SK-N-SH (cell line): ENCODE measurements around the gene CHERP. TPM values are rescaled to one million over a fixed set of nuclear protein-coding genes. Genes with fewer than 3 reads are reported as not detected.

Source experiments
- CTCF ChIA-PET: fragments of 300-600, 350-600 bp; formaldehyde crosslinking; extraction: SDS; loops from one replicate; lab custom pipeline; 2021; lab: Yijun Ruan, JAX
- POLR2A ChIA-PET: fragments of 350-600 bp; sonication (Branson Sonifier 250); formaldehyde crosslinking; extraction: SDS; loops from one replicate; lab custom pipeline; 2020; ENCODE audit warnings: antibody characterized with exemption, inconsistent platforms; lab: Yijun Ruan, JAX
- DNase-seq: peaks from one replicate; pipeline ENCODE4 v3.0.0; 2012
- H2AFZ ChIP-seq: fragments of 200-600 bp; sonication (generic); 2 replicates; pipeline ENCODE4 v1.8.1; 2016; ENCODE audit warnings: antibody characterized with exemption, mild to moderate bottlenecking, low read depth
- H3F3A ChIP-seq: fragments of 200-600 bp; sonication (generic); replicated peaks from 2 replicates; pipeline ENCODE3; 2016; ENCODE audit warnings: antibody characterized with exemption, mild to moderate bottlenecking; ENCODE audit not compliant: insufficient read depth
- H3K27ac ChIP-seq, 2 experiments: fragments of 200-500 bp in 1 of 2; fragments of 200-600 bp in 1 of 2; sonication (Bioruptor generic) in 1 of 2; sonication (generic), shearing (Covaris generic) in 1 of 2; 2 replicates each; pipeline versions ENCODE4 v1.5.1 to v1.6.1; 2014 to 2016; ENCODE audit warnings: low read depth in 2 of 2, inconsistent platforms in 1 of 2, low read length in 1 of 2, mild to moderate bottlenecking in 1 of 2, mixed read lengths in 1 of 2
- H3K27me3 ChIP-seq: fragments of 200-600 bp; sonication (generic), shearing (Covaris generic); 2 replicates; pipeline ENCODE4 v1.6.1; 2016; ENCODE audit warnings: mixed run types; ENCODE audit not compliant: insufficient read depth
- H3K36me3 ChIP-seq, 2 experiments: fragments of 200-500 bp in 1 of 2; fragments of 200-600 bp in 1 of 2; sonication (Bioruptor generic) in 1 of 2; sonication (generic) in 1 of 2; replicated peaks in 1 of 2; 2 replicates each; pipeline versions ENCODE3 to v1.5.1; 2014 to 2016; ENCODE audit warnings: low read length in 1 of 2, mild to moderate bottlenecking in 1 of 2; ENCODE audit not compliant: insufficient read depth in 2 of 2, control insufficient read depth in 1 of 2
- H3K4me1 ChIP-seq, 2 experiments: fragments of 200-500 bp in 1 of 2; fragments of 200-600 bp in 1 of 2; sonication (Bioruptor generic) in 1 of 2; sonication (generic), shearing (Covaris generic) in 1 of 2; 2 replicates each; pipeline versions ENCODE4 v1.5.1 to v1.6.1; 2014 to 2016; ENCODE audit warnings: low read depth in 1 of 2, low read length in 1 of 2, mixed run types in 1 of 2; ENCODE audit not compliant: insufficient read depth in 2 of 2, control insufficient read depth in 1 of 2
- H3K4me2 ChIP-seq: fragments of 200-600 bp; sonication (generic), shearing (Covaris generic); 2 replicates; pipeline ENCODE4 v1.6.1; 2017; ENCODE audit warnings: mixed run types
- H3K4me3 ChIP-seq, 2 experiments: fragments of 200-500 bp in 1 of 2; fragments of 200-600 bp in 1 of 2; sonication (Bioruptor generic) in 1 of 2; sonication (generic), shearing (Covaris generic) in 1 of 2; 2 replicates each; pipeline versions ENCODE4 v1.5.1 to v1.8.1; 2014 to 2016; ENCODE audit warnings: low read depth in 2 of 2, inconsistent platforms in 1 of 2, low read length in 1 of 2, mild to moderate bottlenecking in 1 of 2, mixed read lengths in 1 of 2, moderate library complexity in 1 of 2
- H3K79me2 ChIP-seq: fragments of 200-600 bp; sonication (generic); 2 replicates; pipeline ENCODE4 v1.8.1; 2017; ENCODE audit warnings: mild to moderate bottlenecking; ENCODE audit not compliant: insufficient read depth
- H3K9ac ChIP-seq: fragments of 200-600 bp; sonication (generic); 2 replicates; pipeline ENCODE4 v1.6.1; 2017; ENCODE audit warnings: mixed run types
- H3K9me2 ChIP-seq: fragments of 200-600 bp; sonication (generic); 2 replicates; pipeline ENCODE4 v1.6.1; 2017; ENCODE audit warnings: mixed run types
- H3K9me3 ChIP-seq: fragments of 200-600 bp; sonication (generic); 2 replicates; pipeline ENCODE4 v1.6.1; 2017; ENCODE audit warnings: mixed run types, mild to moderate bottlenecking, moderate library complexity
- H4K20me1 ChIP-seq: fragments of 200-600 bp; sonication (generic); 2 replicates; pipeline ENCODE4 v1.6.1; 2017; ENCODE audit warnings: mild to moderate bottlenecking, mixed run types; ENCODE audit not compliant: insufficient read depth
- CTCF ChIP-seq: fragments of 200-600 bp; sonication (generic); IDR thresholded peaks from 2 replicates; pipeline ENCODE4 v1.6.1; 2017; ENCODE audit warnings: antibody characterized with exemption, mild to moderate bottlenecking, moderate library complexity
- EP300 ChIP-seq, 2 experiments: IDR thresholded peaks; 2 replicates each; pipeline versions ENCODE4 v1.4.0 to v1.6.1; 2012; ENCODE audit warnings: borderline replicate concordance in 1 of 2, low read depth in 1 of 2, low read length in 1 of 2
- FOSL2 ChIP-seq: IDR thresholded peaks from 2 replicates; pipeline ENCODE4 v1.4.0; 2012; ENCODE audit warnings: low read depth, mild to moderate bottlenecking, moderate library complexity, borderline replicate concordance
- FOXJ3 ChIP-seq: sonication (generic); formaldehyde crosslinking; IDR thresholded peaks from 2 replicates; pipeline ENCODE4 v1.5.1; 2020; ENCODE audit warnings: mild to moderate bottlenecking, missing genetic modification reagents
- GABPA ChIP-seq: IDR thresholded peaks from 2 replicates; pipeline ENCODE4 v1.4.0; 2012; ENCODE audit warnings: low read depth, mild to moderate bottlenecking
- GATA2 ChIP-seq: sonication (generic); formaldehyde crosslinking; IDR thresholded peaks from 2 replicates; pipeline ENCODE4 v1.5.0; 2020; ENCODE audit warnings: mild to moderate bottlenecking, missing genetic modification reagents
- IRF3 ChIP-seq: fragments of 150-350 bp; IDR thresholded peaks from 2 replicates; pipeline ENCODE4 v1.6.1; 2016; ENCODE audit warnings: mild to moderate bottlenecking, low read depth, low read length
- JUND ChIP-seq: IDR thresholded peaks from 2 replicates; pipeline ENCODE4 v1.4.0; 2012
- MAX ChIP-seq: IDR thresholded peaks from 2 replicates; pipeline ENCODE4 v1.4.0; 2012; ENCODE audit warnings: low read depth
- MEF2A ChIP-seq: IDR thresholded peaks from 2 replicates; pipeline ENCODE4 v1.4.0; 2012; ENCODE audit warnings: low read depth, borderline replicate concordance
- MXI1 ChIP-seq: IDR thresholded peaks from 2 replicates; pipeline ENCODE4 v1.6.1; 2012; ENCODE audit warnings: mild to moderate bottlenecking, low read depth, low read length, improper control_type of control experiment
- POLR2AphosphoS5 ChIP-seq: IDR thresholded peaks from 2 replicates; pipeline ENCODE4 v1.6.1; 2012; ENCODE audit warnings: low read depth, low read length
- RFX5 ChIP-seq: IDR thresholded peaks from 2 replicates; pipeline ENCODE4 v1.6.1; 2012; ENCODE audit warnings: mild to moderate bottlenecking, improper control_type of control experiment, low read length
- TAF1 ChIP-seq: IDR thresholded peaks from 2 replicates; pipeline ENCODE4 v1.6.1; 2012; ENCODE audit warnings: low read depth, mild to moderate bottlenecking, low read length, moderate library complexity, borderline replicate concordance
- TCF12 ChIP-seq: IDR thresholded peaks from 2 replicates; pipeline ENCODE4 v1.4.0; 2012
- TEAD4 ChIP-seq: IDR thresholded peaks from 2 replicates; pipeline ENCODE4 v1.4.0; 2012; ENCODE audit warnings: mild to moderate bottlenecking, borderline replicate concordance; ENCODE audit not compliant: insufficient read depth
- USF1 ChIP-seq: IDR thresholded peaks from 2 replicates; pipeline ENCODE4 v1.4.0; 2012; ENCODE audit warnings: low read depth, borderline replicate concordance
- USF2 ChIP-seq: fragments of 150-350 bp; IDR thresholded peaks from 2 replicates; pipeline ENCODE4 v1.6.1; 2017; ENCODE audit warnings: antibody characterized with exemption, low read length, low read depth, borderline replicate concordance
- WGBS: methylation state at CpG from one replicate; pipeline ENCODE4 v1.1.6; 2017; ENCODE audit warnings: low lambda C conversion rate; 5-methylcytosine and 5-hydroxymethylcytosine counted together
- polyA plus RNA-seq, 3 experiments: library from polyadenylated mRNA; depleted of rRNA; stranded (reverse); fragments of >200 nt; gene quantifications; 2 replicates each; pipeline ENCODE4 v1.2.3, GENCODE V29; 2012

Gene CHERP
- polyA plus RNA-seq, 1 of the 3 experiments (the other 2 are of a cell fraction): 16.8 TPM

- Histone ChIP-seq H3K9ac (no peak overlapping the region), H3K27me3 (no peaks in the 10 kb centered on the region), H3K4me3 (no peak overlapping the region), H3K9me3 (no peaks in the 10 kb centered on the region), H3K36me3 (no peaks in the 10 kb centered on the region), H3K9me2 (no peaks in the 10 kb centered on the region), H3K79me2 (peaks cover 100% of the 10 kb centered on the region), H4K20me1 (peaks cover 98% of the 10 kb centered on the region), H3K4me2 (peak overlapping the region; percentile 62; the same call in 1 of the 2 replicates), H3K4me1 (peaks cover 50 to 93% of the 10 kb centered on the region in 2 experiments), H3F3A (peaks cover 8% of the 10 kb centered on the region), H3K27ac (peak overlapping the region; percentile 61 to 74), H2AFZ (no peak overlapping the region)
- TF ChIP-seq FOXJ3 (CRISPR knock-in tag) (no peak), POLR2AphosphoS5 (no peak), GATA2 (CRISPR knock-in tag) (no peak), USF2 (no peak)
- DNase-seq: no peak
- WGBS: 96% methylated on average over 11 of the region's 13 CpGs
- ChIA-PET CTCF (no interaction called here), POLR2A (interaction anchor here (1.1 to 1.3 kb wide), 2 partner anchors 13 to 14 kb away, joined by 4 read pairs; partner anchors contain the start of gene SLC35E1)
These were observed 43.0 kb upstream of the CHERP start for GRCh38 chr19:16585094-16585801.

- Histone ChIP-seq H3F3A (peaks cover 8% of the 10 kb centered on the region), H4K20me1 (peaks cover 98% of the 10 kb centered on the region), H3K9me2 (no peaks in the 10 kb centered on the region), H3K4me1 (peaks cover 50 to 85% of the 10 kb centered on the region in 2 experiments), H3K79me2 (peaks cover 100% of the 10 kb centered on the region), H3K4me3 (peak overlapping the region in 1 of 2 experiments; percentile 6; a peak in 1 of 4 replicates), H2AFZ (no peak overlapping the region), H3K4me2 (peak overlapping the region; percentile 62; the same call in 1 of the 2 replicates), H3K27me3 (no peaks in the 10 kb centered on the region), H3K9ac (no peak overlapping the region), H3K27ac (peak overlapping the region; percentile 61 to 74), H3K36me3 (peaks cover 0 to 6% of the 10 kb centered on the region in 2 experiments), H3K9me3 (no peaks in the 10 kb centered on the region)
- ChIA-PET POLR2A (interaction anchor here (1.1 to 1.3 kb wide), 2 partner anchors 12 to 15 kb away, joined by 4 read pairs; partner anchors contain the start of gene SLC35E1), CTCF (interaction anchor here (0.6 to 0.9 kb wide), 3 partner anchors 44 to 670 kb away, joined by 3 read pairs; partner anchors contain the start of gene SMIM7)
- WGBS: 23% methylated on average over 13 of the region's 15 CpGs
- DNase-seq: peak; percentile 90
- no peak for TF ChIP-seq TEAD4
- no peak for TF ChIP-seq USF1
- TF ChIP-seq GABPA: no peak
- no peak for TF ChIP-seq FOXJ3 (CRISPR knock-in tag)
- TF ChIP-seq USF2: no peak
- TF ChIP-seq RFX5: no peak
- TF ChIP-seq EP300 (IDR thresholded peaks at IDR 0.05; ENCODE audit: borderline replicate concordance in 1 of 2, low read depth in 1 of 2, low read length in 1 of 2): no peak
- TF ChIP-seq JUND: no peak
- TF ChIP-seq FOSL2: no peak
- no peak for TF ChIP-seq CTCF
- peak; percentile 97 for TF ChIP-seq MXI1
- peak; percentile 71 for TF ChIP-seq MAX
- TF ChIP-seq TAF1: no peak
- no peak for TF ChIP-seq POLR2AphosphoS5
- no peak for TF ChIP-seq IRF3
- no peak for TF ChIP-seq TCF12
- no peak for TF ChIP-seq MEF2A
These were observed 42.2 kb upstream of the CHERP start for GRCh38 chr19:16584248-16585093.
